SH-SY5Y (cell line): ENCODE data around the gene E2F1.

Experiments used
- GATA2 ChIP-seq: IDR thresholded peaks from 2 replicates; pipeline ENCODE4 v1.6.1; 2011; ENCODE audit warnings: mild to moderate bottlenecking, low read depth, low read length
- GATA3 ChIP-seq: IDR thresholded peaks from 2 replicates; pipeline ENCODE4 v1.6.1; 2011; ENCODE audit warnings: low read depth, mild to moderate bottlenecking, low read length, moderate library complexity

DNA sequence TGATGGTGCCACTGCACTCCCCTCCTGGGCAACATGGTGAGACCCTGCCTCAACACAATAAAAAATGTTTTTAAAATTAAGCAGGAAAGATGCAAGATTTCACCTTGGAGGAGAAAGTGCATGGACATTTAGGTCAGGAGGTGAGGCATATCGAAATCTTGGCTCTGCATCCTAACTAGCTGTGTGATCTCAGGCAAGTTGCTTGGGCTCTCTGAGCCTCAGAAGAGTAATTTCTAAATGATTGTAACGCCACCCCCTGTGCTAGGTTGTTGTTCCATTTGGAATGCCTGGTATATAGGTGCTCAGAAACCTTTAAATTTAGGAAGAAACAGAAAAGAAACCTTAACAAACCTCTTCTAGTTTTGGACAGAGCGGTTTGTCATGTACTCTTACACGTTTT is 60.0 kb downstream of the E2F1 start:
- no peak for TF ChIP-seq GATA2
- no peak for TF ChIP-seq GATA3
